HG03064 (cell line): ENCODE data around the gene LSG1.
"Not testable (repeated sequence)": the region's sequence is repeated elsewhere in the genome, so short reads cannot be mapped to it uniquely, and the experiment has no call there.

ENCODE experiments used
- ATAC-seq: cut with Tn5 transposase; IDR thresholded peaks from one replicate; pipeline ENCODE4 v1.9.1; 2021; ENCODE audit warnings: low read depth; ENCODE audit not compliant: unreplicated experiment

The LSG1 gene

DNA sequence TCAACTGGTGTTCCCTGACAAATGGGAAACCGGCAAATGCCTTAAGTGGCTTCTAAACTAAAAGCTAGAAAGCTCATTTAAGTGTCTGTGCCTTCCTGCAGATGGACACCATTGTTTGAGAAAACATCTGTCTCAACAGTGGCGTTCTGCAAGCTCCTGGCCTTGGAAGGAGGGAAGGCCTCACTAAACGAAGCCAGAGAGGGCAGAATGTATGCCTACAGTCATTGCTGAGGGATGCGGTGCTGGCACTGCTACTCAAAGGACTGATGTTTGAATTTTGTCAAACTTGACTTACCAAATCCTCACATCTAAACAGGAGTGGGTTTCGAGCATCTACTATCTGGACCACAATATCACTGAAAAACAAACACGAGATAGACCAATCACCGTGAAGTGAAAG, 12.2 kb downstream of the LSG1 start:
- no peak for ATAC-seq

DNA sequence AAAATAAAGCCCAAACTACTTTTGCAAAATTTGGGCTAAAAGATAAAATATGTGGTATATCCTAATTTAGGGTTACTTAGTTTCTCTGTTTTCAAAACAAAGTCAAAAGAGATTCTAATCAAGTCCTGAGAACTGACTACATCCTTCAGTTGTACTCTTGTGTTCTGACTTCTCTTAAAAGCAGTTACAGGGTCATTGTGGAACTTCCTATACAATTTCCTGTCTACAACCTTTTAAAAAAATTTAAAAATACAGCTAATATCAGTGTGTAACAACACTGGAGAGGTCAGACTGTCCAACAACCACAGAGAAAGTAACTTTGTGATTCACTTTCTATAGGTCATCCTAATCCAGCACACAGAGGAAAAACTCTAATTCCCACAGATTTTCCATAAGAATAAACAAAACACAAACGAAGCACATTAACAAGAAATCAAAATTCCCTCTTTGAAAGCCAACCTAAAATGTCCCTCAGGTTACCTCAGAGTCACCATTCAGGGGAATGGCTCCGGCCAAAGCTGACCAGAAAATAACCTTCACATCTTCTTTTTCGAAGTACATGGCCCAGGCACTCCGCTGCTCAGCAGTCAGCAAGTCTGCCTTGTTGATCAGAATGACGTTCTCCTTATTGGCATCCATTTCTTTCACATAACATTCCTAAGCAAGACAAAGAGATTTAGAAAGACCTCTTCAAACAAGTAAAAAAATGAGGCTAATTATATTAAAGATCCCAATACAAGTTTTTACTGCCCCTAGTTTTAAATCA, 13.3 kb downstream of the LSG1 start:
- ATAC-seq = no peak

DNA sequence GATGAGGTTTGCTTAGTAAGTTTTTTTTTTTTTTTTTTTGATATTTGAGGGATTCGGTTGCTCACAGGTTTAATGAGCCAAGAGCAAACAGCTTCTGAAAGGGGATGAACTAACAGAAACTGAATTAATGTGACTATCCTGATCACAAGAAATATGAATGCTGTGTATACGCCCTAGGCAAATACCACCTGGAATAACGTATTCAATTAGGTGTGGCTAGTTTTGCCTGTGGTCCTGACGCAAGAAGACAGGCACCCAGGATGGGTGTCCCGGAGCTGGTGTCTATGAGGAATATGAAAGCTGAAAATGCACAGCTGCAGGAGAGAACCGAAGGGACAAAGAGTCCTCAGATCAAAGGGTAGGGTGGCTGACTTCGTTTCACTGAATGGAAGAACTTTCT, 14.6 kb downstream of the LSG1 start:
- no peak for ATAC-seq

DNA sequence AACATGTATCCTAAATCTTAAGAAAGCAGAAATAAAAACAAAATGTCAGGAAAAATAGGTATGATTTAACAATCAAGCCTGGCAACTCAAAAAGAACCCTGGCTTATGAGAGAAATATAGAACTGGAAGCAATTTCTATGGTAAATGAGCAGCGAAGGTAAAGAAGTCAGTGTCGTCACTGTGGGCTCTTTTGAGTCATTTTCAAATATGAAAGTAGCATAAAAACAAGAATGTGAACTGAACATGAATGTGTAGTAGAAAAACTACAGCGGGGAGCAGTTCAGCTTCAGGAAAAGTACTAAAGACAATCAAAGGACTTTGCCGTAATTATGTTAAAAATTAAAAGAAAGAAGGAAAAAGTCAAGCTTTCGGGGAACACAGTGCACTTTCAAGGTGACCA, 17.5 kb downstream of the LSG1 start:
- peak; percentile 77 for ATAC-seq

DNA sequence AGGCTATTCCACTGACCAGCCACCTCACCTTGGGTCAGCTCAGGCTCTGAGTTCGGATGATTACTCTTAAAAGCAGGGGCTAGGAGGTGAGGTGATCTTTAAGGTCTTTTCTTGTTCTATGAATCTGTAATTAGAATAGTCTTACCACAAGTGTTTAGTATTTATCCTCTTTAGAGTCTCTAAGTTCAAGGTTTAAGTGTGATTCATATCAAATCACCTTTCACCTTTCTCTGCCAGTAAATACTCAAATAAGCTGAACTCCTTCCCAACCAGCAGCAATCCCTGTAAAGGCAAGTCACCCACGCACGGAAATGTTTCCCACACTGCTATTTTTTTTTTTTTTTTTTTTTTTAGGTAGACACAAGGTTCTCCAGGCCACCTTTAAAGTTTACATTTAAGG, 24.2 kb downstream of the LSG1 start:
- no peak for ATAC-seq

DNA sequence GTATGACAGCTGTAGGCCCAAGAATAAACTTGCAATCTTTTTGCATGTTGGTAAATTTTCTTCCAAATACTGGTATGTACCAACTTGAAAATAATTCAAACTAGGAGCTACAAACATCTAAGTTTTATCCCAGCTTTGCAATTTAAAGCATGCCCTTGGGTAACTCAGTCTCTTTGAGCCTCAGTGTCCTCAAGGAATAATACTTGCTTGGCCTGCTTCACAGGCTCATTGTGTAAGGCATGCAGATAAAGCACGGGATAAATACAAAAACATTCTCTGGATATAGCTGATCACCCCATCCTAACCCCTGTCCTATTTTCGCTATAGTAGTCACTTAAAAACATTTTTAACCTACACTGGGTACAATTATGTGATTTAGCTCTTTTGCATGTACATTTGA, 29.2 kb downstream of the LSG1 start:
- ATAC-seq = no peak

DNA sequence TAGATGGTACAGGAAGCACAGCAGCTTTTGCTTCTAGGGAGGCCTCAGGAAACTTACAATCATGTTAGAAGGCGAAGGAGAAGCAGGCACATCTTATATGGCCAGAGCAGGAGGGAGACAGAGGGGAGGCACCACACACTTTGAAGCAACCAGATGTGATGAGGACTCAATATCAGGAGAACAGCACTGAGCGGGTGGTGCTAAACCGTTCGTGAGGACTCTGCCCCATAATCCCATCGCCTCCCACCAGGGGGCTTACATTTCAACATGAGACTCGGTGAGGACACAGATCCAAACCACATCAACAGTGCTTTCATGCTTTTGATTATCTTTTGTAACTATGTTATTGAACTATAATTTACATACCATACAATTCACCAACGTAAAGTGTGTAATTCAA, 31.2 kb downstream of the LSG1 start:
- no peak for ATAC-seq

DNA sequence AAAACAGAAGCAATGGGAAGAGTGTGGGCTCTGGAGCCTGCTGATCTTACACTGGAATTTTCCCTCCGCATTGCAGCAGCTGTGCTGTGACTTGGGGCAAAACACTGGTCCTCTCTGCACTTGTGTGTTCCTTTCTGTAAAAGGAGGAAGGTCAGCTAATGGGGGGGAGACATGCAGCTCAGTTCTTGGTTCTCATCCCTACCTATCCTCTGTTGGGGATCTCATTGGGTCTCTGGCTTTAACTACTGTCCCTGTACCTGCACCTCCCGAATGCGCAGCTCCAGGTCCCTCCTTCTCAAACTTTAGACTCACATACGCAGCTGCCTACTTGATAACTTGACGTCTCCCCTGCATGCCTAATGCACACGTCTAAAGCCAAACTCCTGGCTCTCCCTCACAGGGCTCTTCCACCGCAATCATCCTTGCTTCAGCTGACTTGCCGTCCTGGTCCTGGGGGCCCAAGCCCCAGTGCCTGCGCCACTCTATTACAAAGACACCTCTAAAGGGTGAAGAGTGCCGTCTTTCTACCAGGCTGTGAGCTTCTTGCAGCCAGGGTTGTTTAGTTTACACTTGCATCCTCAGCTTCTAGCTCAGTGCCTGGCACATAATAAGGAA, 32.9 kb downstream of the LSG1 start:
- ATAC-seq = no peak

DNA sequence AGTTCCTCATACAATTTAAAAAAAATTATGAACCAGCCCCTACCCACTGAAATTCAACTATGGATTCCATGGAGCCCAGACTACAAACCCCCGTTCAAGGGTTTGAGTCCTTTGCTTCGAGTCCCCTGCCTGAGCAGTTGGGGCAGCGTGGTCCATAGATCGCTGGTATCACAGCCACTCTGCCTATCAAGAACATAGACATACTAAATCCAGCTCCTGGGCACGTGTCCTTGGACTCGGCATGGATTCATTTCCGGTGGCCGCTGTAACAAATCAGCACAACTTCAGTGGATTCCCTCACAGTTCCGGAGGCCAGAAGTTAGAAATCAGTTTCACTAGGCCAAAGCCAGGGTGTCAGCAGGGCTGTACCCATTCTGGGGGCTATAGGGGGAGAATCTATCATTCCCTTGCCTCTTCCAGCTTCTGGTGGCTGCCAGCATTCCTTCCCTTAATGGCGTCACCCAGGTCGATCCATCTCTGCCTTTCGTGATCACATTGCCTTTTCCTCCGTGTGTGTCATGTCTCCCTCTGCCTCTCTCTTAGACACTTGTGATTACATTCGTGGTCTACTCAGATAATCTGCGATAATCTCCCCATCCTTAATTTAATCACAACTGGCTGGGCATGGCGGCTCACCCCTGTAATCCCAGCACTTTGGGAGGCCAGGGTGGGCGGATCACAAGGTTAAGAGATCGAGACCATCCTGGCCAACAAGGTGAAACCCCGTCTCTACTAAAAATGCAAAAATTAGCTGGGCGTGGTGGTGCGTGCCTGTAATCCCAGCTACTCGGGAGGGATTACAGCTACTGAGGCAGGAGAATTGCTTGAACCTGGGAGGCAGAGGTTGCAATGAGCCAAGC, 34.2 kb downstream of the LSG1 start:
- ATAC-seq = no peak

DNA sequence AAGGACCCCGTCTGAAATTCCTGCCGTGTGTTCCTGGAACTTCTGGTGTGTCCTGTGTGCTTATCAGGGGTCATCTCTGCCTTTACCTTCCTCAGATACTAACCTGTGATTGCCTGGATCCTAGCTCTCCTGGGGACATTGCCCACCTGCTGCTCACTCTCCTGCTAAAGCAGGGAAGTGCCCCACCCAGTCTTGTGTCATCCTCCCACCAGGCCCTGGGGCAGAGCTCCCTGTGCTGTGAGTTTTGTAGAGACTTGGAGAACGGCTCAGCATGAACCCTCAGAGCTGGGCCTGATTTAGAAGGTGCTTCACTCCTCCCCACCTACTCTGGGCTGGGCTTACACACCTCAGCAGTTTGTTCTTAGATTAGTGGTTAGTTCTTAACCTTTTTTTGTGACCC, 34.9 kb downstream of the LSG1 start:
- ATAC-seq = no peak

DNA sequence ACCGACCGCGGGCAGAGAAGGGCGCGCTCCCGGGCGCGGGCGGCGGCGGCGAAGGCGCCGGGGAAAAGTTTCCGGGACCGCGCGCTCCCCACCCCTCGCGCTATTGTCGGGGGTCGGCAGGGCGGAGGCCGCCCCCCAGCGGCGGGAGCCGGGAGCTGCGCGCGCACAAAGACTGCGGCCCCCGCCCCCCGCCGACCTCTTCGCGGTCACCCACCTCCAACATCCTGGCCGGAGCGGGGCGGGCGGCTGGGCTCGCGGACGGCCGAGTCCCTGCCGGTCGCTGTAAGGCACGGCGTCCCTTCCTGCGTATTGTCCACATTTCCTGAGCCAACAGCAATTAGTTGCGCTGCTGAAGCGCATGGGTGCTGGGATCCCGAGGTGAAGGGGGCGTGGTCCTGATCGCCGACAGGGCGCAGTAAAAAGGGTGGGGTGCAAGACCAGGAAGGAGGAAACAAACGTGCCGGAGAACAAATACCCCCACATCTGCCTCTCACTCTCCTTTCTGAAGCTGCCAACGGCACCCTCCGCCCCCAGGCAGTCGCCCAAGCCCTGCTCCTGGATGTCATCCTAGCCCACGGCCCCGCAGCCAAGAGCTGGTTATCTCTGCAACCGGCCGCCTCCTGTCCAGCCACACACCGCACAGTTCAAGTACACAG, 38.5 kb downstream of the LSG1 start, which contains the start of gene TMEM44:
Gene TMEM44 (minus strand): TSS at position 71 of the 656 bp plus-strand sequence. CDS start 204 bp downstream, outside the sequence.
- ATAC-seq = peak; percentile 82

DNA sequence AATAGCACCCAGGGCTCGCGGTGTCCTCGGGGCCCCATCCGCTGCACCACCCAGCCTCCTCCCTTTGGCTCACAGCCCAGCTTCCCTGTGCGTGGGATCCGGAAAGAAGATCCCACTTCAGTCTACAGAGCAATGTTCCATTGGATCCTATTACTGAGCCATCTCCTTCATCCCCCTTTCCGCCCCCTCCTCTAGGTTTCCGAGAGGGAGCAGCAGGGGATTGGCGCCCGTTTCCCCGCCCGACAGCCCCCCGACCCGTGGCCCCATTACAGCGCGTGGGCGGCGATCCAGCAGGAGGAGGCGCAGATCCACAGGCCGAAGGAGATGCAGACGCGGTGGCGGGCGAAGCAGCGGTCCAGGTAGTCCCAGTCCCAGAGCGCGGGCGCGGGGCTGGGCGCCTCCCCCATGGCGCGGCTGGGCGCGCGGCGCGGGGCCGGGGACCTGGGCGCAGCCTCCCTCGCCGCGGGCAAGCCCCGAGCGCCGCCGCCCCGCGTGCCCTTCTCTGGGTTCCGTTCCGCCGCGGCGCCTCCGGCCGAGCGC, 39.1 kb downstream of the LSG1 start:
- peak; percentile 51 for ATAC-seq

DNA sequence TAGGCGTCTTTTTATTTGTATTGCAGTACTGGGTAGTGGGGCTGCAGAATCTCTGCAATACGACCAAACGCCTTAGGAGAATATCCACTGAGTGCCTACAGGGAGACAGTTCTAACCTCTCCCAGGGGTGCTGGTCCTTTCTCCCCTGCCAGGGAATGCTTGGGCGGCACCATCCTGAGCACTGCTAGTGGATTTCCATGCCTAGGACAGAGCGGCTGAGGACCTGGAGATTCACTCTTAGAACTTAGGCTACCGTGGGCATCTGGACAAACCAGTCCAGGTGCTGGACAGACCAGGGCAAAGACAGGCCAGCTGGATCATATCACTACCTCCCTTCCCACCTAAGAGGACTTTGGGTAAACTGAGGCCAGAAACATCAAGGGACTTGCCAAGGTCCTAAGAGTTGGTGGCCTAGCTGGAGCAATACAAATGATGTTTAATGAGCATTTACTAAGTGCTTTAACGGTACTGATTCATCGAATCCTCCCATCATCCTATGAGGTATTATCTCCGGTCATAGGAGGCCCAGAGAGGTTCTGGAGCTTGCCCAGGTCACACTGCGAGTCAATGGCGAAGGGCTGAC, 39.7 kb downstream of the LSG1 start:
- ATAC-seq = no peak

DNA sequence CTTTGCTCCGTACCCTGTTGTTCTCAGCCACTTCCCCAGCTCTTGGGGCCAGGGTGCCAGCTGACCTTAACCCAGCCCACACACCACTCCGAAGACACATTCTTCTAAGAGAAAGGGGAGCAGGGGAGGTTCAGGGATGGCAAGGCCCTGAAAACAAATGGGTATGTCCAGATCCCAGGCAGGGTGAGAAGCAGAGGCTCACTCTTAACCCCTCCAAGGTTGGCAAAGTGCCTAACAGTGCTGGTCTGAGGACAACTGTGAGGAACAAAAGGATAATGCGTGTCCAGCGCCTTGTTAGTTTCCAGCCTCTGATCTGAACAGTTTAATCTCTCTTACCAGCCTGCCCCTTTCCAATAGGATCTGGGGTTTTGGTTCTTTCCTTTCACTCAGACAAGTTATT, 40.3 kb downstream of the LSG1 start:
- ATAC-seq = no peak

DNA sequence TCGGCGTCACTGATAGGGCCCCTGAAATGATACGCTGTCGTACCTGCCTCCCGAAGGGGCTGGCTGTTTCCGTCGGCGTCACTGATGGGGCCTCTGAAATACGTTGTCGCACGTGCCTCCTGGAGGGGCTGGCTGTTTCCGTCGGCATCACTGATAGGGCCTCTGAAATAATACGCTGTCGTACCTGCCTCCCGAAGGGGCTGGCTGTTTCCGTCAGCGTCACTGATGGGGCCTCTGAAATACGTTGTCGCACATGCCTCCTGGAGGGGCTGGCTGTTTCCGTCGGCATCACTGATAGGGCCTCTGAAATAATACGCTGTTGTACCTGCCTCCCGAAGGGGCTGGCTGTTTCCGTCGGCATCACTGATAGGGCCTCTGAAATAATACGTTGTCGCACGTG, 41.3 kb downstream of the LSG1 start:
- not testable (repeated sequence) for ATAC-seq

DNA sequence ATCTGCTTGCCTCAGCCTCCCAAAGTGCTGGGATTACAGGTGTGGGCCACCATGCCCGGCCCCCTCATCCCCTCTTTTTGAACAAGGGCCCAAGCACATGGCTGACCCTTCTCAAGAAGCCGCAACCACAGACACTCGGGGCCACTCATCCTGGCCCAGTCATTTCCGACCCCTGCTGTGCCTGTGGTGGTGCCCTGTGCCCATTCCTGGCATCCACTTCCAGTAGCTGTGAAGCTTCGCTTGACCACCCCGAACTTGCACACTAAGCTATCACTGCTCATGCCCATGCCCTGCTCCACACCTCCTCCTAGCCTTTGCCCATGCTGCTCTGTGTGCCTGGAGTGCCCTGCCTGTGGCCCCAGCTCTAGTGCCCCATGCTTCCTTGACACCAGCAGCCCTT, 47.0 kb downstream of the LSG1 start:
- no peak for ATAC-seq

DNA sequence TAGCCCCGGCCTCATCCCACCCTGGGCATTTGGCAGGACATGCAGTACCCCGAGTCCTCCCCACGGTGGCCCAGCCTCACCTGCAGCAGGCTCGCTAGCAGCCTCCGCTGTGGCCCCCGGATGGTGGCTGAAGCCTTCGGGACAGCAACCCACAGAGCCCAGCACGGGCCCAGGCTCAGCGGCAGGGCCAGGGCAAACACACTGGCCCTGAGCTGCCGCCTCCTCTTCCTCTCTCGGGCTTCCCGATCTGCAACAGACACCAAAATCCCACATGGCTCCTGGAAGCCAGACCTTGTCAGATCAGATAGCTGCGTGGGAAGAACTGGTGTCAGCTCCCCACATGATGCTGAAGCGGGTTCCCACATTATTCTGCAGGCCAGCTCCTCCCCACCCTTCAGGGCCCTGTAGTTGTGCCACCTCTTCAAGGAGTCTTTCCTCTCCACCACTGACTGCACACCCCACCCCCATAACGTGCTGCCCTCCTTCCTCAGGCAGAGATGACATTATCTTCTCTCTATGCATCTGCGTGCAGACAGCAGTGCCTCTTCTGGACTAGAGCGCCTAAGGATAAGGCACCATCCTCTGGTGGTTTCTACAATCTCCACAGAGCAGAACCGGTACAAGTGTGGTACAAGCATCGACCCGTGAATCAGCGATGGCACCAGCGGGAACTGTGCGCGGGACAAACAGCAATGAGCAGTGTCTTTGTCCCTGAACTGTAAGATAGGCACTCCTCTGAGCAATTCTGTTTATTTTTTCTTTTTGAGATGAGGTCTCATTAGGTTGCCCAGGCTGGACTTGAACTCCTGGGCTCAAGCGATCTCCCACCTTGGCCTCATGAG, 48.3 kb downstream of the LSG1 start:
- ATAC-seq = no peak

DNA sequence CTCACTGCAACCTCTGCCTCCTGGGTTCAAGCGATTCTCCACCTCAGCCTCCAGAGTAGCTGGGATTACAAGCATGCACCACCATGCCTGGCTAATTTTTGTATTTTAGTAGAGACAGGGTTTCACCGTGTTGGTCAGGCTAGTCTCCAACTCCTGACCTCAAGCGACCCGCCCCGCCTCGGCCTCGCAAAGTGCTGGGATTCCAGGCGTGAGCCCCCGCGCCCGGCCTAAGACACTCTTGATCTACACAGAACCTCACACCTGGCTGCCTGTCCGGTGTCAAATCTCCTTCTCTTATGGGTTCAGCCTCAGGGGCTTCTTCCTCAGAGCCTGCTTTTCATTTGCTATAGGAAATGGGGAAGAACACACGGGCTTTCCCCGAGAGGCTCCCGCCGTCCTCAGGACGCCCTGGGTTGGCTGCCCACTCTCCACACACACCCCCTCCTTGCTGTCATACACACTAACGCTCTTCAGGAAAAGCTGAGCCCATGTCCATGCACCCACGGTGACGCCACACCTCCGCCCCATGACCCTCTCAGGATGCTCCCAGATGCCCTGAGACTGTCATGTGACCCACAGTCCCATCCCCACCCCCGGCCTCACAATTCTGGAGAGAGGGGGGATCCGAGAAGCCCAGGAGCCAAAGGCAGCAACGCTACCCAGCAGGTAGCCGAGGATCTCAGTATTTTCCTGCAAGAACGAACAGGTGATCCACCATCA, 49.2 kb downstream of the LSG1 start:
- ATAC-seq = no peak

DNA sequence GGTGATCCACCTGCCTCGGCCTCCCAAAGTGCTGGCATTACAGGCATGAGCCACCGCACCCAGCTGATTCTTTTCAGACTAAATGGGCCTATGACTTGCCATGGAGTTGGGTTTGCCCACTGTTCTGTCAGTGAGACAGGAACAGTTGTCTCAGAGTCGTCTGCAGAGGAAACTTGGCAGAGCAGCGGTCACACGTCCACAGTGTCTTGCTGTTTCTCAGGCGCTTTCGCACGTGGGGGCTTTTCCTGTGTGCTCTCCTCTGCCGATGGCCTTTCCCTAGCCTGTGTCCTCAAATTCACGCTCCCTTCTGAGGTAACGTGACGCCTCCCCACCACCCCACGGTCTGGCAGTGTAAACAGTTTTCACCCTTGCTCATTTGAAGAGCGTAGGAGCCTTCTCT, 50.0 kb downstream of the LSG1 start:
- ATAC-seq = no peak
